AG09319 (cell line): ENCODE results near the gene C6orf15.

Experiments
- DNase-seq: peaks from one replicate; pipeline ENCODE4 v3.0.0-alpha.2; 2010; ENCODE audit warnings: low read depth; ENCODE audit errors: extremely low read depth
- TF ChIP-seq, protein P1 (sequence below): IDR thresholded peaks from 2 replicates; pipeline ENCODE4 v1.5.1; 2011; ENCODE audit warnings: low read depth, mild to moderate bottlenecking, inconsistent platforms, low read length, moderate library complexity

Gene C6orf15

GRCh38 chr6:31130751-31131150, 18.4 kb upstream of the C6orf15 start:
- TF ChIP-seq, protein P1, sequence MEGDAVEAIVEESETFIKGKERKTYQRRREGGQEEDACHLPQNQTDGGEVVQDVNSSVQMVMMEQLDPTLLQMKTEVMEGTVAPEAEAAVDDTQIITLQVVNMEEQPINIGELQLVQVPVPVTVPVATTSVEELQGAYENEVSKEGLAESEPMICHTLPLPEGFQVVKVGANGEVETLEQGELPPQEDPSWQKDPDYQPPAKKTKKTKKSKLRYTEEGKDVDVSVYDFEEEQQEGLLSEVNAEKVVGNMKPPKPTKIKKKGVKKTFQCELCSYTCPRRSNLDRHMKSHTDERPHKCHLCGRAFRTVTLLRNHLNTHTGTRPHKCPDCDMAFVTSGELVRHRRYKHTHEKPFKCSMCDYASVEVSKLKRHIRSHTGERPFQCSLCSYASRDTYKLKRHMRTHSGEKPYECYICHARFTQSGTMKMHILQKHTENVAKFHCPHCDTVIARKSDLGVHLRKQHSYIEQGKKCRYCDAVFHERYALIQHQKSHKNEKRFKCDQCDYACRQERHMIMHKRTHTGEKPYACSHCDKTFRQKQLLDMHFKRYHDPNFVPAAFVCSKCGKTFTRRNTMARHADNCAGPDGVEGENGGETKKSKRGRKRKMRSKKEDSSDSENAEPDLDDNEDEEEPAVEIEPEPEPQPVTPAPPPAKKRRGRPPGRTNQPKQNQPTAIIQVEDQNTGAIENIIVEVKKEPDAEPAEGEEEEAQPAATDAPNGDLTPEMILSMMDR = no peak
- no peak for DNase-seq

DNA sequence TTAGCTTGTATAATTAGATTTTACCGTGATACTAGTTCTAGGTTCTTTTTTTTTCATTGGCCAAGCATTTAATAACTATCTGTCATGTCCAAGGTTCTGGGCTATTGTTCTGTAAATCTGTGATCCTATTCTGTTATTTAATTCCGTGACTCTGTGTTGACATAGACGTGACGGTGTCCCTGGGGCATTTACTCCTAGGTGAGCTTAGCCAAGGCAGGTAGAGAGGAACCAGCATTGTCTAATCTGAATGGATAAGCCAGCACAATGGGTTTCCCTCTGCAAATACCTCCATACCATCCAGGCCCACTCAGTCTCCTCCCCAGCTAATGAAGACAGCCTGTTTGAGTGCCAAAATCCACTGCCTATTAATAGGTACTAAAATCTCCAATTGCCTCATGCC, 16.8 kb upstream of the C6orf15 start:
- no peak for DNase-seq
- TF ChIP-seq, protein P1 = no peak

DNA sequence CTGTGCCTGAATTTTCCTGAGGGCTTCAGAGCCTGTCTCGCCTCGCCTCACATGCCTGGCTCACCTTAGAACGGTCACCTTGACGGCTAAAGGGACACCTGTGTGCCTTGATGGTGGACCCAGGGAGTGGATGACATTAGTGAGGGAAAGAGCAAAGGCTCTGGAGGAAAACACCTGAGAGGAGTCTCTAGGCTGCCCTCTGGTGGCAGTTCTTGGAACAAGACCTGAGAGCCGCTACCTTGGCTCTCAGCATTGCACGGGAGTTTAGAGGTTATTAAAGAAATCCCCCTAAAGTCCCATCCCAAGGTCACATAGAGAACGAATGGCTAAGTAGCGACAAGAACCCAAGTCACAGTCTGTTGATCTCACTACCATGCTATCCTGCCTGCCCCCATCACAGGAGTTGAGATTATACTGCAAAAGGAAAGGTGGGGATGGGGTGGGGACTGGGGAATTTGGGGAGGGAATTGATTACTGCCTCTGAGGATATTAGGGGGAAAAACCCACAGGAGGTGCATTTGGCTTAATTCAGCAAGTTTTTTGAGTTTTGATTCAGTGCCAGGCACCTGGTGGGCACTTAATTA, 15.8 kb upstream of the C6orf15 start:
- DNase-seq = no peak
- TF ChIP-seq, protein P1 = peak; percentile 87

GRCh38 chr6:31126396-31127175, 14.2 kb upstream of the C6orf15 start:
- TF ChIP-seq, protein P1 = no peak
- DNase-seq = no peak

DNA sequence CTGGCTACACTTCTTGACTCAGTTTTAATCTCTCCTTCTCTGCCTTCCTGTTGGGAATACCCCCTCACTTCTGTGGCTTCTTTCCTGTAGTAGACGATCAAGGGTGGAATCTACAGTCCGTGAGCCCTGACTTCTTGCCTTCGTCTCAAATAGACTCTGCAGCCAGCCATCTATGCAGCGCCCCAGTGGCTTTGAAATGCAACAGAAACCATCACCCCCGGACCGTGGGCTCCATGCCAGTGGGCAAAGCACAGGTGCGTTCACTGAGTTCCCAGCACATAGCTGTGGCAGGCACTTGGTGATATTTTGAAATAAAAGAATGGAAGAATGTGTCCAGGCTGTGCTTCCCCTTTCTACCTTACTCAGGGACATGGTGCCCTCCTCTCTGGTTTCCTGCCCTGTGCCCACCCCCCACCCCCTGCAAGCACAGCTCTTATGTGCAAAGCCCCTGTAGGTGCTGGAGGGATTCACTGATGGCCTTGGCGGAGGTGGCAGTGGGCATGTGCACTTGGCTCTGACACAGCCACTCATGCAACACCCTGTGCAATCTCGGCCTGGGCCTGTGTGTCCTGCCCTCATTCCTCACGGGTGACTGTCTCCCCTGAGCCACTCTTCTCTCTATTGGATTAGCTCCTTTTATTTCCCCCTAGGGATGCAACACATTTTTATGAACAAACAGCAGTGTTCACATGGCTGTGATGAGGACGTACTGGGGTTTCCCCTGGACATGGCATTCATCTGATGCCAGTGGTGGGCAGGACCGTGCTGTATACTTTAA, 13.4 kb upstream of the C6orf15 start:
- DNase-seq = no peak
- TF ChIP-seq, protein P1 = no peak

GRCh38 chr6:31125162-31125561, 12.8 kb upstream of the C6orf15 start:
- TF ChIP-seq, protein P1 = no peak
- no peak for DNase-seq
